ENCODE measurements around the gene ZSCAN5B.

Gene ZSCAN5B

GRCh38 chr19:56144831-56145230 lies 52.8 kb downstream of the ZSCAN5B start:
- no peak for DNase-seq (ENCODE audit: low spot score)

GRCh38 chr19:56144376-56144775 lies 53.2 kb downstream of the ZSCAN5B start:
- no peak for DNase-seq (ENCODE audit: low spot score)

DNA sequence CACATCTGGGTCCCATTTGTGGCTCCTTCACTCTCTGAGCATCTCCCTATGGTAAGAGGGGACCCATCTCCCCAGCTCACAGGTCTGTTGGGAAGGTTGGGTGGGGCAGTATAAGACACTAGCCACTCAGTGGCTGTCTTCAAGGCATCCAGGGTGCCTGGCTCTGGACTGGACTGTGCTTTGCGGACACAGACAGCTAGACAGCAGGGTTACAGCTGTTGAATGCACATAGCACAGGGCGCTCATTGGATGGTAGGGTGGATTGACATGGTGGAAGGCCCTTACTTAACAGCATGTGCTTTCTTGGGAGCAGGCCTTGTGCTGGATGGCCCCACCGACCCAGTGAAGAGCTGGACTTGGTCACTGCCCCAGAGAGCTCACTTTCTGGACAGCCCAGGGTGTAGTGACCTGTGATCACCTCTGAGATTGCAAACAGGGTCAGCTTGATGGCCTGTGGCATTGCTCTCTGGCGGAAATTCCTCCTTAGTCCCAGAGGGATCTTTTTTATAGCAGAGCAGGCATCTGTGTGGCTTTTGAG lies 54.6 kb downstream of the ZSCAN5B start:
- no peak for DNase-seq (ENCODE audit: low spot score)

DNA sequence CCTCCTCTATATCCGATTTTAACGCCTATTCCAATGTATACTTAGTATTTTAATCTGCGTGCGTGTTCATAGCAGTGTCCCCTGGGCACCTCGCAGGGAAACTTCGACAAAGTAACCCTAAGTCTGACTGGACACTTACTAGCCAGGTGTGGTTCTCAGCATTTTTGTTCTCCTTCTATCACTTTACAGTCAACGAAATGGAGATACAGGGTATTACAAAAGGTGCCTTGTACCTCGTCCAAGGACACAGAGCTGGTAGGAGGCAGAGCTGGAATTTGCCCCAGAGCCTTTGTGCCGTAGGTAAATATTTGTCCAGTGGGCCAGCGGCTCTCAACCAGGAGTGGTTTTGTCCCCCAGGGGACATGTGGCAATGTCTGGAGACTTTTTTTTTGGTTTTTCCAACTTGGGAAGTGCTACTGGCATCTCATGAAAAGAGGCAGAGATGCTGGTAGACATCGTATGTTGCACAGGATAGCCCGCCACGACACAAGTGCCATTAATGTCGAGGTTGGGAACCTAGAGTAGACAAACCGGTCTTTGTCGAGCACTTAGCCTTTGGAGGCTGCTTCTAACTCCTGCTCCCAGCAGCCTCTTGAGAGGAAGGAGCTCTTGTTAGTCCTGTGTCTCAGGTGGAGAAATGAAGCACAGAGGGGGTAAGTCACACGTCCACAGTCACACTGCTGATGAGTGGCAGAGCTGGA lies 55.3 kb downstream of the ZSCAN5B start:
- DNase-seq (ENCODE audit: low spot score): no peak

DNA sequence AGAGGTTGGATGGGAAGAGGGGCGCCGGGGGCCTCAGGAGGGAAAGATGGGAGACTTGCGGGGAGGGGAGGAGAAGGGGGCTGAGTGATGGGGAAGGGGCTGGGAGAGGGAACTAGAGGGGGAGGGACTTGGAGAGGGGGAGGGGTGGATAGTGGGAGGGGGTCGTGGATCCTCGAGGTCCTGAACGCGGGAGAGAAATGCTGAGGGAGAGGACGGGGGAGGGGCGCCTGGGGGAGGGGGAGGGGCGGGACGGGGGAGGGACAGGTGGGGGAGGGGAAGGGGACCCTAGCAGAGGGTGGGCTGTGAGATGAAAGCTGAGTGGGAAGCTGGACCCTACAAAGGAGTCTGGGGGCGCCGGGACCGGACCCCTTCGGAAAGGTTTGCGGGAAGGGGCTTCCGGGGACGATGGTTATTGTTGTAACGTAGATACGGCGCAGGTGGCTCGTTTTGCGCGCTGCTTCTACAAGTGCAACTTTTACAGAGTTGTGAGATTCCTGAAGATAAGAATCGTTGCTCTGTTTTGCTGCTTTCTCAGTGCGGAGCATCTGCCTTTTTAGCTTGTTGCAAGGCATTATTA lies 56.1 kb downstream of the ZSCAN5B start:
- DNase-seq (ENCODE audit: low spot score): no peak

DNA sequence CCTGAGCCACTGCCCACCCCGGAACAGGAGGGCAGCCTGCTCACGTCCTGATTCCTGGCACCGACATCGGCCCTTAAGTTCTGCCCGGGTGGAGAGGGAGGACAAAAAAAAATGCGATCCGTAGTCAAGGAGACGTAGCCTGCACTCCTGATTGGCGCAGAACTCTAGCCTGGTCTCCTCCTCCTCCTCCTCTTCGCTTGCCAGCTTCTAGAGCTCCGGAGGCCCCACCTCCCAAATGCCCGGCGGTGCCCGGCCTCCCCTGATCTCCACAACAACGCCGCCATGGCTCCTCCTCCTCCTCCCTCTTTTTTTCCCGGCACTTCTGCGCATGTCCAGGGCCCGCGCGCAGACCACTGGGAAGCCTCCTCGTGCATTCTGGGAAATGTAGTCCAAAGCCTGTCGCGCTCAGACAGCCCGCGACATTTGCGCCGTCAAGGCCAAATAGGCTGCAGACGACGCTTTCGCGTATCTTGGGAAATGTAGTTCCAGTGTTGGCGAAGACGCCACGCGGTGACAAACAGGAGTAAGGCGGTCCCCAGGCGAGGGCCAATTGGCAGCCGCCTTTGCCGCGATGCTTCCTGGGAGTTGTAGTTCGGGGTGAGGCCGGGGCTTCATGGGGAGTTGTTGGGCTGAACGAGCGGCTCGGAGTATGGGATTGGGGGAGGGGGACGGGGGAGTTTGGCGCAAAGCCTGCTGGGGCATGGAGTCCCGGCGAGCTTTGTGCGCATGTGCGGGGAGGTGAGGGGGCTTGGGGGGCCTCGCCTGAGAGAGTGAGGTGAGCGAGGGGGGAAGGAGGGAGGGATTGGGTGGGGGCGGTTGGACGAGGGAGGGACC lies 56.8 kb downstream of the ZSCAN5B start, which contains the start of gene ZNF444:
ZNF444 (plus strand) TSS at position 705 of the 834 bp plus-strand sequence. CDS start 5,625 bp downstream, outside the sequence.
- peak; percentile 99 for DNase-seq (ENCODE audit: low spot score)

DNA sequence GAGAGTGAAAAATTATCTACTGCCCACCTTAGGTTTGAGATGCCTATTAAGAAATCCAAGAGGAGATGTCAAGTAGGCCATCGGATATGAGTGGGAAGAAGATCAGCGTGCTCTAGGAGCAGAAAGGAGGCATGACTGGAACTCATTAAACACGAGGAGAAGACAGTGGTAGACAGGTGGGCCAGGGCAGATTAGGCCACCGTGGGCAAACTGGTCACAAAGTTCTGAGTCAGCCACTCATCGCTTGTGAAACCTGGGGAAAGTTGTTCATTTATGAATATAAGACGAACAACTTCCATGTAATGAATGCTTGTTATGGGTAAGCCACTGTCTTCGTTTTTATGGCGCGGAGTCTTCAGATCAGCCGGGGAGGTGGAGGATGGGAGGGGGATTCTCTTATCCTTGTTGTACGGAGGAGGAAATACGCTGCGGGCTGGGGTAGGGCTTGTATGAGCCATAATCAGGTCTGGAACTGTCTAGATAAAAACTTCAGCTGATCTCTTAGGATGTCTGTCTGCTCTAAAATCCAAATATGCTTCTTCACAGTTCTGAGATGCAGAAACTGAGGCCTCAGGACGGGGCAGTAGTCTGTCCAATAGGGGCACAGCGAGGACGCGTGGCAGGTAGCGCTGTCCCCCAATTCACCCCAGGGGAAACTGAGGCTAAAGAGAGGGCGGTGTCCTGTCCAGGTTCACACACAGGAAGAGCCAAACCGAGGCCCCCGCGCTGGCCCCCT lies 57.6 kb downstream of the ZSCAN5B start:
- no peak for DNase-seq (ENCODE audit: low spot score)

All from hepatic stellate cell (primary cell).